Hematopoietic multipotent progenitor cell treated with erythropoietin and hydrocortisone succinate and interleukin-3 and kit ligand, for 4 days (in vitro differentiated cells): ENCODE data around the gene SHFL.

Source experiments
- DNase-seq: peaks from one replicate; pipeline ENCODE4 v3.0.0-alpha.2; 2015

The SHFL gene

GRCh38 chr19:10088949-10089554 is 2.9 kb downstream of the SHFL start:
- DNase-seq: no peak

- DNase-seq: no peak
Measured at GRCh38 chr19:10089801-10090375, 3.8 kb downstream of the SHFL start.

DNA sequence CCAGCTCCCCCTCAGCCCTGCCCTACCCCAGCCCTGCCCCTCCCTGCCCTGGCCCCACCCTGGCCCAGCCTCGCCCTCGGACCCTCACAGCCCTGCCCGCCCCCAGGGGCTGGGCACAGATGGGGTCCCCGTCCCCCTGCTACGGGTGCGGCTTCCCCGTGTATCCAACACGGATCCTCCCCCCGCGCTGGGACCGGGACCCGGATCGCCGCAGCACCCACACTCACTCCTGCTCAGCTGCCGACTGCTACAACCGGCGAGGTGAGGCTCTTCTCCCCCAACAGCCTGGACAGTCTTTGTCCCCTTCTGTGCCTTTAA is 5.2 kb downstream of the SHFL start:
- no peak for DNase-seq

GRCh38 chr19:10091895-10092641 is 6.0 kb downstream of the SHFL start:
- DNase-seq: peak; percentile 60

DNA sequence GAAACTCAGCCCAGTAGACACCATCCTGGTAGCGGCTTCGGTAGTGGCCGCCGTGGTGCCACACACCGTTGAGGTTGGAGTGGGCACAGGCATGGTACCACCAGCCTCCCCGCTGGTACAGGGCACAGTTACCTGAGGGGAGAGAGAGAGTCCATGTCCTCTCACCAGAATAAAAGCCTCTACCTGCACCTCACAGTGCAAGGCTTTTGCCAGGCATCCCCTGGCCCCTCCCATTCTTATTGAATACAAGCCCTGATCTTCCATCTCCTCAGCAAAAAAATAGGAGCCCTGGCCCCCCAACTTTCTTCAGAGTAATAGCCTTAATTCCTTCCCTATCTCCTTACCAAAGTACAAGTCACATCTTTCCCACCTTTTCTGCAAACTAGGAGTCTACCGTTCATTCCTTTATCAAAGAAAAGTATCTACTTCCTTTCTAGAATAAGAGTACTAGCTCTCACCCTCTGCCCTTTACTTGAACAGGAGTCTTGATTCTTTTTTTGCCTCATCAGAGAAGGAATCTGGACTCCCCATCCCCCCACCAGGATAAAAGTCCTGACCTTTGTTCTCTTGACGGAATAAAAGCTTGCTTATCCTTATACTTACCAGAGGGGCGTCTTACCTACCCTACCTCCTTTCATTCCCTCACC is 6.7 kb downstream of the SHFL start:
- no peak for DNase-seq

DNA sequence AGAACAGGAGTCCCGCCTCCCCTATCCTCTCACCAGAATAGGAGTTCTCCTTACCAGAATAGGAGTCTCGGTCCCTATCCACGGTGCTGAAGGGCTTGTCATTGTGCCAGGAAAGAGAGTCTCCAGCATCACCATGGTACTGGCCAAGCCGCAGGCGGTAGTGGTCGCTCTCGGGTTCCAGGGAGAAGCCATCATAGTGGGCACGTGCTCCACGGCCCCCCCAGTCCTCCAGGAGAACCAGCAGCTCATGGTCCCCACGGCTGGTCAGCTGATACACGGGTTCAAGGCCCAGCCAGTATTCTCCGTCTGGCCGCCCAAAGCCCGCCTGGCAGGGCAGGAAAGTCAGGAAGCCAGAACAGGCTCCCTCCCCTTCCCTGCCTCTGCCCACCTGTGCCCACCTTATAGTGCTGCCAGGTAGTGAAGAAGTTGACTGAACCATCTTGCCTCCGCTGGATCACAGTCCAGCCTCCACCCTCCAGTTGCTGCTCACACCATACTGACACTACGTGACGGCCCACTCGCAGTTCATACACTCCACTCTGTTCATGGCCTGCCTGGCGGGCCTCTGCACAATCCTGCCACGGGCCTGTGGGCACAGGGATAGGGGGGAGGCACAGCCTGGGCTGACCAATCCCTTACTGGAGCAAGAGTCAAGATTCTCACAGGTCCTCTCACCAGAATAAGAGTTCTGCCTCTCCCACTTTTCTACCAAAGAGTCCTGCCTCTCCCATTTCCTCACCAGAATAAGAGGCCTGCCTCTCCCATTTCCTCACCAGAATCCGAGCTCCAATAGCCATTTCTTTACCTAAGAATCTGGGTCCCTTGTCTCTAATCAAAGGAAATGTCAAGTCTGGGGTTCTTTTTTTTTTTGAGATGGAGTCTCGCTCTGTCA is 7.4 kb downstream of the SHFL start:
- peak; percentile 49 for DNase-seq

- no peak for DNase-seq
Measured at GRCh38 chr19:10095622-10095947, 9.5 kb downstream of the SHFL start.

- peak; percentile 95 for DNase-seq
Measured at GRCh38 chr19:10095948-10096614, 10.0 kb downstream of the SHFL start.

DNA sequence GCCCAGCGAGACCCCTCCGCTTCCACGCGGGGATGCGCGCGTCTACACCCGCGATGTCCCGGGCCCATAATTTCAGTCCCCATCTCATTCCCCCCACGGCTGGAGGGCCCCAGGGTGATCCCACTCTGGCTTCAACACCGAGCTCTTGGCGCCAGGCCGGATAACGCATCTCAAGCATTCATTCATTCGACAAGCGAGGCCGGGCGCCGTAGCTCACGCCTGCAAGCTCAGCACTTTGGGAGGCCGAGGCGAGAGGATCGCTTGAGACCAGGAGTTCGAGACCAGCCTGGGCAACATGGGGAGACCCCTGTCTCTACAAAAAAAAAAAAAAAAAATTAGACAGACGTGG is 10.5 kb downstream of the SHFL start:
- DNase-seq: no peak

DNA sequence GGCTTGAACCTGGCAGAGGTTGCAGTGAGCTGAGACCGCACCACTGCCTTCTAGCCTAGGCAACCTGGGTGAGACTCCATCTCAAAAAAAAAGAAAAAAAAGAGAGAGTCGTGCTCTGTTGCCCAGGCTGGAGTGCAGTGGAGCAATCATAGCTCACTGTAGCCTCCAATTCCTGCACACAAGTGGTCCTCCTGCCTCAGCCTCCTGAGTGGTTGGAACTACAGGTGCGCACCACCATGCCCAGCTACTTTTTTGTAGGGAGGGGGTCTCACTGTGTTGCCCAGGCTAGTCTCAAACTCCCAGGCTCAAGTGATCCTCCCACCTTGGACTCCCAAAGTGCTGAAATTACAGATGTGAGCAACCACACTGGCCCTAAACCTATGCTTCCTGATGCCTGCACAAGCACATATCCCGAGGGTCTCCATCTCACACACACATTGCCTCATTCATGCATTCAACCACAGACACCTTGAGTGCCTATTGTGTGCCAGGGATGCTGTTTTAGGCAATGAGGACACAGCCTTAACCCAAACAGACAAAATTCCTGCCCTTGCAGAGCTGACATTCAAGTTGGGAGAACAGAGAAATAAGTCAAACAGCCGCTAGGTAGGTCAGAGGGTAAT is 14.2 kb downstream of the SHFL start:
- no peak for DNase-seq

DNA sequence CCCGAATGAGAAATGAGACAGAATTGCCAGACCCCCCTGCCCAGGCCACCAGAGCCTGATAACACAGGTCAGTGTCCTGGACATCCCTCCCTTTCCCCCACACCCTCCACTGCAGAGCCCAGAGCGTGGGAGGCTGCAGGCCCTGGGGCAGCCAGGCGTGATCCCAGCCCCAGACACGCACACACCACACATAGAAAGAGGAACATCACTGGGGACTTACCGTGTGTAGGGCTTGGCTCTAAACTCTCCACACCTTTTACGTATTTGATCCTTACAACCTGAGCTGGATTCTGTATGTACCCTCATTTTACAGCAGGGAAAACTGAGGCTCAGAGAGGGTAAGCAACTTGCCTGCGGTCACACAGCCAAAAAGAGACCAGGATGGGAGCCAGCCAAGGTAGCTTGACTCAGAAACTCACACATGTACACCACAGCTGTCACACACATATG is 16.7 kb downstream of the SHFL start:
- peak; percentile 62 for DNase-seq

DNA sequence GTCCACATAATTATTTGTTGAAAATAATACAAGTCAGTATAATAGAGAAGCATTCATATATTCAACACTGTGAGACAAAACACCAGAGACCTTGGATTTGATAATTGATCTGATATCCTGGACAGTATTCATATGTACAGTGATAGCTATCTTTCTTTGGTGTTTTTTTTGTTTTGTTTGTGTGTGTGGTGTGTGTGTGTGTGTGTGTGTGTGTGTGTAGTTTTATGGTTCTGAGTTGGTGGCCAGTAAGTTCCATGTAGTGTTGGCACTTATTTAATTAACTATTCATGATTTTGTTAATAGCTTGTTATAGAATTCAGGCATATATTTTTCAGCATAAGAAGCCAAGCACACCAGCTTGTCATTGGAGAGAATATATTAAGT is 18.0 kb downstream of the SHFL start:
- DNase-seq: no peak

DNA sequence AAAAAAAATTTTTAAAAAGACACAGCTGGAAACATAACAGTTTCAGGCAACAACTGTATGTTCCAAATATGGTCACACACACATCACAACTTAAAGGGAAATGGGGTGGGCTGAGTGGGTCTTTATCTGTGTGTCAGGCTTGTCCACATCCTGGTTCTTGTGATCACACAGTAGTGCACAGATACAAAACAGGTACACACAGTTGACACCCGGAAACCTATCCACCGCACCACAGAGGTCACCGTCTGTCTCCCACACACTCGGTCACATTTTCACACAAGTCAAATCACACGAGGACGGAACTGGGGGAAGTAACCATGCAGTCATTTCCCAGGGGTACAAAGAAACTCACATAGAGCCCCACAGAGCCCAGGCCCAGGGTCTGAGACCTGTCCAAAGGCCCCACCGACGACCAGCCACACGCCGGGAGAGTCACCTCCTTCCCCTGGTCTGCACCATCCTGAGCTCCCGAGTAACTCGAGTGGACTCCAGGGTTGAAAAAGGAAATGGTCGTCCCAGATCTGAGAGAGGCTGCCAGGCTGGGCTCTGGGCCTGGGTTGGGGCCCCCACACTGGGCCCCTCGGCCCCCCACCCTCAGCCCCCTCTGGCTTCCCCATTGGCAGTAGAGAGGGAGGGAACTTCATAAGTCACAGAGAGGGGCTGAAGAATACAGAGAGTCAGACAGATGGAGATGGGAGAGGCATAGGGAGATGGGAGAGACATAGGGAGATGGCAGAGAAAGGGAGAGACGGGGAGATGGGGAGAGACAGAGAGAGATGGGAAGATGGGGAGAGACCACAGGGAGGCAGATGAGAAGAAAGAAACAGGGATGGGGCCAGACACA is 18.8 kb downstream of the SHFL start:
- DNase-seq: peak; percentile 92

- DNase-seq: peak; percentile 54
Measured at GRCh38 chr19:10105509-10106099, 19.5 kb downstream of the SHFL start.

DNA sequence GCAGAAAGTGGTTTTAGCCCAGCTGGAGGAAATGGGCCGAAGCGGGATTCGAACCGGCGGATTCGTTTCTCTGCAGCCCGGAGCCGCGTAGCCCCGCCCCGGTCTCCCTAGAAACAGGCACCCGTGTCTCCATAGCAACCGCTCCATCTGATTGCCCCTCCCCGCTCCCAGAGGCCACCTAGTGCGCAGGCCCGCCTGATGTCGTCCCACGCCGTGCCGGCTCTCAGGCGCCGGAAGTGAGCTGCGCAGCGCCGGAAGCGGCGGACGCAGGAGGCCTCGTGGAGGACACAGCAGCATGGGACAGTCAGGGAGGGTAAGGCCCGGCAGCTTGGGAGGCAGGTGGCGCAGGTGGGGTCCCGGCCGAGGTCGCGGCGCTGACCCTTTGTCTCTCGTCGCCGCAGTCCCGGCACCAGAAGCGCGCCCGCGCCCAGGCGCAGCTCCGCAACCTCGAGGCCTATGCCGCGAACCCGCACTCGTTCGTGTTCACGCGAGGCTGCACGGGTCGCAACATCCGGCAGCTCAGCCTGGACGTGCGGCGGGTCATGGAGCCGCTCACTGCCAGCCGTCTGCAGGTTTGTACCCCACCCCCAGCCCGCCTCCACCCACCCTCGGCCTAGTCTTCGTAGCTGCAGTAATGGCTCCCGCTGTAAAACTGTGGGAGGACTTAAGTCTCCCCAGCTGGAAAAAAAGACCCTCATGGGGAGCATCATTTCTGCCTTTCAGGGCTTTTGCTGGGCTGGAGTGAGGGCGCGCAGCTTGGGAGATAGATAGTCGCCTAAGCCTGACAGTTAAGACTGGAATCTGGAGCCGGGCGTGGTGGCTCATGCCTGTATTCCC is 20.2 kb downstream of the SHFL start, which contains the start of gene PPAN:
TSS of gene PPAN (plus strand) at position 263 of the 837 bp plus-strand sequence. CDS start at position 296, 33 bp downstream.
- DNase-seq: peak; percentile 100

DNA sequence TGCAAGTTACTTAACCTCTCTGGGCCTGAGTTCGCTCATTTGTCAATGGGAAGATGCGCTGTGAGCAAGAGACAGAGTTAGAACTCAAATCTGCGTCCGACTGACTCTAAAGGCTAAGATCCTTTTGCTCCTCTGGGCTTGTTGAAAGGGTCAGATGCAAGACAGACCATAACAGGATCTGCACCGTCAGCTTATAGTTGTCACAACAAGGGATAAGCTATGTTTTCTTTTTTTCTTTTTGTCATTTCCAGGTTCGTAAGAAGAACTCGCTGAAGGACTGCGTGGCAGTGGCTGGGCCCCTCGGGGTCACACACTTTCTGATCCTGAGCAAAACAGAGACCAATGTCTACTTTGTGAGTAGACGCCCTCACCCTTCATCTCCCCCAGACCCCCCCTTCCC is 21.1 kb downstream of the SHFL start:
- no peak for DNase-seq

- DNase-seq: no peak
Measured at GRCh38 chr19:10107817-10108367, 21.8 kb downstream of the SHFL start.

GRCh38 chr19:10109528-10109927 is 23.4 kb downstream of the SHFL start:
- no peak for DNase-seq
